ENCODE results near the gene TMEM115. TPM values are rescaled to one million over a fixed set of nuclear protein-coding genes. Genes with fewer than 3 reads are reported as not detected.

TMEM115 gene
- total RNA-seq, 3 donors from 2014 or later, result 41.4 to 51.6 (median 41.4) TPM

DNA sequence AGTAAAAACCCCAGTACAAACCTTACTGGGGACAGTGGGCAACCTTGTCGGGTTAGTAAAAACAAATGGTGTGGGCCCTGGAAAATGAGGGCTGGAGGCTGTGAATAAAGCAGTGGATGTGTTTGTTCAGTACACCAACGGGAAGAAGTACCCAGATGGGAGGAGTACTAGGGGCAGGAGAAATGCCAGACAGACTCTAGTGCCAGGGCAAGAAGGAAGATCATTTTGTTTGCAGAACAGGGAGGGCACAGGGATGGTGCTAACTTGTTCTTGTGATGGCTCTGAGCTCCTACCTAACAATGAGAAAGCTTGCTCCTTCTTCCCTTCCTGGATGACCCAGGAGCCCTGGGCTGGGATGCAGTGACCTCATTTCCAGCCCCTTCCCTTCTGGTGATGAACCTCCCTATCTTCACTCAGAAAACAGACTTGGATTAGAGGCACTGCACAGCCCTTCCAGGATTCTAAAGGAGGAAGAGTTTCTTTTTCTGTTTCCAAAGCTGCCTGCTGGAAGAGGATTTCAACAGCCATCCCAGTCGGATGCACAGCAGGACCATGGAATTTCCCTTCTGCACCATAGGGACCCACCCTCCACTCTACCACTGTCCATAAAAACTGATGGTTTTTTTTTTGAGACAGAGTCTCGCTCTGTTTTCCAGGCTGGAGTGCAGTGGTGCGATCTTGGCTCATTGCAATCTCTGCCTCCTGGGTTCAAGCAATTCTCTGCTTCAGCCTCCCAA lies 24.8 kb downstream of the TMEM115 start:
- no peaks in the 10 kb centered on the region for H3K9me3 ChIP-seq
- ATAC-seq, result no peak
- peaks cover 47% of the 10 kb centered on the region for H3K4me1 ChIP-seq (ENCODE audit: low read depth)
- intact Hi-C loops (cut with DNase I, micrococcal nuclease), result no loop called here
- peaks cover 8% of the 10 kb centered on the region for H3K36me3 ChIP-seq (ENCODE audit: low read depth)
- H3K4me3 ChIP-seq, result no peak overlapping the region
- no peak for TF ChIP-seq CTCF (IDR thresholded peaks at IDR 0.05)
- no peak for DNase-seq

DNA sequence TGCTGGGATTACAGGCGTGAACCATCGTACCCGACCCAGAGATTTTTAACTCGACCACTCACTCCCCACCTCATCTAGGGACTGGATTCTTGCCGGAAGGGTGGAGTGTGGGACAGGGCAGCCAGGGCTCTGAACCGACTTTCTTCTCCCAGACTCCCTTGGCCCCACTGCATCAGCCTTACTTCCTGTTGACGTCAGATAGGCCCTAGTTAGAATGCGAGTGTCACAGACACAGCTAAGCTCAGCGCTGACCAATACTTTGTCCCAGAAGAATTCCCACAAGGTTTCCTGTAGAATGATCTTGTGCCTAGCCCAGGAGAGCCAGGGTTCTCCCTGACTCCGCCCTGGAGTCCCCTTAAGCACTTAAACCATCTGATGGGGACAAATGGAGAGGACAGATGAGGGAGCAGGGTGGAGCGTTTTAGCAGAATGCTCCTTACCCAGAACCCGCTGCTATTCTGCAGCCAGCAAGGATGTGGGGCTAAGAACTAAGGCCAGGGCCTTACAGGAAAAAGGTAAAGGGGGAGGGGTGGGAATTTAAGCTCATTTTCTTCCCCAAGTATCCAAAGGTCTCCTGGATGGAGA lies 25.5 kb downstream of the TMEM115 start:
- H3K4me1 ChIP-seq (ENCODE audit: low read depth), result peaks cover 41% of the 10 kb centered on the region
- H3K36me3 ChIP-seq (ENCODE audit: low read depth), result peaks cover 8% of the 10 kb centered on the region
- DNase-seq (no peak), ATAC-seq (no peak)
- no peaks in the 10 kb centered on the region for H3K9me3 ChIP-seq
- no peak overlapping the region for H3K4me3 ChIP-seq
- intact Hi-C loops (cut with DNase I, micrococcal nuclease), result no loop called here
- TF ChIP-seq CTCF (IDR thresholded peaks at IDR 0.05), result no peak

GRCh38 chr3:50331364-50331907 lies 27.9 kb downstream of the TMEM115 start:
- peaks cover 8% of the 10 kb centered on the region for H3K36me3 ChIP-seq (ENCODE audit: low read depth)
- no peak overlapping the region for H3K4me3 ChIP-seq
- H3K9me3 ChIP-seq, result no peaks in the 10 kb centered on the region
- DNase-seq (no peak), ATAC-seq (no peak)
- TF ChIP-seq CTCF (IDR thresholded peaks at IDR 0.05), result no peak
- intact Hi-C loops (cut with DNase I, micrococcal nuclease), result no loop called here
- H3K4me1 ChIP-seq (ENCODE audit: low read depth), result peaks cover 42% of the 10 kb centered on the region

GRCh38 chr3:50330330-50330729 lies 29.0 kb downstream of the TMEM115 start:
- Histone ChIP-seq H3K4me3 (no peak overlapping the region), H3K36me3 (ENCODE audit: low read depth) (peaks cover 8% of the 10 kb centered on the region), H3K4me1 (ENCODE audit: low read depth) (peaks cover 32% of the 10 kb centered on the region), H3K9me3 (no peaks in the 10 kb centered on the region)
- DNase-seq (no peak), ATAC-seq (no peak)
- no peak for TF ChIP-seq CTCF (IDR thresholded peaks at IDR 0.05)
- intact Hi-C loops (cut with DNase I, micrococcal nuclease), result no loop called here

GRCh38 chr3:50327943-50328691 lies 31.2 kb downstream of the TMEM115 start, which contains the start of gene TUSC2:
Gene TUSC2, minus strand, starts transcription at chr3:50328223. Its CDS starts 124 bp downstream, at chr3:50328099.
- ATAC-seq, result peak; percentile 97
- no peak for TF ChIP-seq CTCF (IDR thresholded peaks at IDR 0.05)
- Histone ChIP-seq H3K4me1 (ENCODE audit: low read depth) (peaks cover 18% of the 10 kb centered on the region), H3K4me3 (peak within 1 kb of the TSS; percentile 60), H3K9me3 (no peaks in the 10 kb centered on the region), H3K36me3 (ENCODE audit: low read depth) (peaks cover 8% of the 10 kb centered on the region)
- DNase-seq, result peak; percentile 97 to 100 (median 98)
- intact Hi-C loops (cut with DNase I, micrococcal nuclease), result no loop called here

Measured in mucosa of descending colon (tissue), 3 donors.